NCI-H2081 treated with DMSO at 0.1 percent for 48 hours (cell line): Measurements from ENCODE around the gene MRPS21.

Experiments used
- DNase-seq: peaks from one replicate; lab custom pipeline; 2025; lab: John Stamatoyannopoulos, UW

MRPS21 gene

GRCh38 chr1:150293433-150294253 lies at the start of gene MRPS21:
MRPS21 (plus strand) TSS chr1:150293861; CDS start chr1:150294367, 506 bp downstream.
- peak; percentile 64 for DNase-seq

GRCh38 chr1:150249936-150250335 lies 43.7 kb upstream of the MRPS21 start:
- DNase-seq: no peak

GRCh38 chr1:150256198-150256553 lies 37.5 kb upstream of the MRPS21 start:
- DNase-seq: no peak

- DNase-seq: no peak
Observed at GRCh38 chr1:150256554-150257341, 36.9 kb upstream of the MRPS21 start.

- no peak for DNase-seq
Observed at GRCh38 chr1:150257624-150258585, 35.8 kb upstream of the MRPS21 start, which contains the start of gene CA14. CA14 (plus strand) TSS chr1:150257774; CDS start chr1:150258129, 355 bp downstream.

- no peak for DNase-seq
Observed at GRCh38 chr1:150259217-150259616, 34.4 kb upstream of the MRPS21 start.

DNA sequence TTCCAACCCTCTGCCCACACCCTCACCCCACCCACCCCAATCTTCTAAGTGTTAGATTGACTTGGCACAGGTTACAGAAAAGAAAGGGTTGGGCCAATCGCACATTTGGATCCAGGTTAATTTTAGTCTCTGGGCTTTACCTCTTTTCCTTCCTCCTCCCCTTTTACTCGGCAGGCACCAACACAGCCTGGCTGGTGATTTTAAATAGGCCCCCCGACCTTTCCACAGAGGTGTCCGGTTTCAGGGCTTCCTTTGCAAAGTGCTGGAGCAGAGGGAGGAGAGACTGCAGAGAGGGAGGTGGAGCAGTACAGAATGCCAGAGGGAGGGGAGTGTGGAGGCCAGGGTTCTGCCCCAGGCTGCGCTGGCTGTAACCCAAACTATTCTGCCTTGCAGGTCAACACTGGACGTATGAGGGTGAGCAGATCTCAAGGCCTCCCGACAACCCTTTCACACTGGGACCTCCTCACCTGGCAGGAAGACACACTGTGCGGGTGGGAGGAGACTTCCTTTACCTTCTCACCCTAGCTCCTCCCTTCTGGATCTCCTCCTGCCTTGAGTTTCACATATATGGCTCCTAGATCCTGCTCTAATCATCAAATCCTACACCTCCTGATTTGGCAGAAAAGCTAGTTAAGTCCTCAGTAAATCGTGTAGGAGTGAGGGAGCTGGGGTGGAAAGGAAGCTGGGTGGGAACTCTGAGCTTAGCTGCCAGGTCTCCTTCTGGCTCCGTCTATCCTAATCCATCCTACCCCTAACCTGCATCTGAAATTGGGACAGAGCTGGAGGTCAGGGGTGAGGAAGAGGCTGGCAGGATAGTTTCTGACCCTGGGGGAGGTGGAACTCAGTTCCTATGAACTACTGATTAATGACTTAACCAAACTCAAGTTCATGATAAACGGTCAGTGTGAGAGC lies 33.6 kb upstream of the MRPS21 start:
- DNase-seq: peak; percentile 29

- DNase-seq: no peak
Observed at GRCh38 chr1:150261367-150261766, 32.3 kb upstream of the MRPS21 start.

DNA sequence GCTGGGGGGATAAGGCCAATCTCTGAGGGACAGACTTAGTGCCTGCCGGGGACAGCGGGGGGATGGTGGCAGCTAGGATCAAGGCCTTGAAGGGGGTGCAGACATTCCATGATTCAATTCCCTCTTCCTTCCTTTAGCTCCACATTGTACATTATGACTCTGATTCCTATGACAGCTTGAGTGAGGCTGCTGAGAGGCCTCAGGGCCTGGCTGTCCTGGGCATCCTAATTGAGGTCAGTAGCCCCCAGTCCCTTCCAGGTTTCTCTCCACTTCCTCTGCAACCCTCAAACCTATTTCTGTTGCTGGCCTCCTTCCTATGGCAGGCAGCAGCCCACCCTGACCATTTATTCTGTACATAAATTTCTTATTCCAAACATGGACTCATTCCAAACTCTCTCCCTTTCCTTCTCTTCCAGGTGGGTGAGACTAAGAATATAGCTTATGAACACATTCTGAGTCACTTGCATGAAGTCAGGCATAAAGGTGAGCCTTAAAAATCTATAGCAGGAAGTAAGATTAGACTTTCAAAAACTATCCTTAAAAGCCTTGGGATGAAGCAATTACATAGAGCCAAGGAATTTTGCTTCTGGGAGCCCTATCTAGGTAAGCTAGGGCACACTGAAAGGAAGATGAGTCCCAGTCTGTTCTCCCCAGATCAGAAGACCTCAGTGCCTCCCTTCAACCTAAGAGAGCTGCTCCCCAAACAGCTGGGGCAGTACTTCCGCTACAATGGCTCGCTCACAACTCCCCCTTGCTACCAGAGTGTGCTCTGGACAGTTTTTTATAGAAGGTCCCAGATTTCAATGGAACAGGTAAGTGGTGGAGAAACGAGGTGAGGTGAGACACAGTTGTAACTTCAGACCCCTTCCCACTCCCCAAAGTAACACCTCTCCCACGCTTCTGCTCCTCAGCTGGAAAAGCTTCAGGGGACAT lies 31.0 kb upstream of the MRPS21 start:
- DNase-seq: no peak

DNA sequence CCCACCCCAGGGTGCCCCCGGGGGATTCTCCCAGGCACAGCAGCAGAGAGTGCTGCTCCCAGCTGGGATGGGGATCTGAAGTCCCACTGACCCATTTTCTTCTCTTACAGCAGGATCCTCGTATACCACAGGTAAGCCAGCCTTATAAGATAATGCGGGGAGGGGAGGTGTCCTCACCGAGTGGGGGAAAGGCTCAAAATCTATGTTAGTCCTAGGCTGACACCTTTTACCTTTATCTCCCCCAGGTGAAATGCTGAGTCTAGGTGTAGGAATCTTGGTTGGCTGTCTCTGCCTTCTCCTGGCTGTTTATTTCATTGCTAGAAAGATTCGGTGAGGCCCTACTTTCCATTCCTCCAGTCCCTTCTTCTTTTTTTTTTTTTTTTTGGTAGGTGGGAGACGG lies 30.1 kb upstream of the MRPS21 start:
- no peak for DNase-seq

GRCh38 chr1:150267896-150268295 lies 25.8 kb upstream of the MRPS21 start:
- DNase-seq: no peak

DNA sequence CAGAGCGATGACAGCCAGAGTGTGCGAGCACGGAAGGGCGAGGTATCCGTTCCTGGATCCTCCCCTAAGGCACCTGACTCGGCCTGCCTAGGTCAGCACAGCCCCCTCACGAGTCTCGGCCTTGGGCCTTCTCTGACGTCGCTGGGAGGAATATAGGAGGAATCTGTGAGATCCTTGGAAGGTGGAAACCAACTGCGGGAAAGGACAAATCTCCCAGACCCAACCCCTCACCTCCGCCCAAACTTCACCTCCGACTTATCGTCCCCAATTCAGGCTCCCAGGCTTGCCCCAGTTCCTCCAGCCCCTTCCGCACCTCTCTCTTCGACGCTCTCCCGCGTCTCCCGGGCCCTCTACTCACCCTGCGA lies 25.3 kb upstream of the MRPS21 start:
- DNase-seq: no peak

DNA sequence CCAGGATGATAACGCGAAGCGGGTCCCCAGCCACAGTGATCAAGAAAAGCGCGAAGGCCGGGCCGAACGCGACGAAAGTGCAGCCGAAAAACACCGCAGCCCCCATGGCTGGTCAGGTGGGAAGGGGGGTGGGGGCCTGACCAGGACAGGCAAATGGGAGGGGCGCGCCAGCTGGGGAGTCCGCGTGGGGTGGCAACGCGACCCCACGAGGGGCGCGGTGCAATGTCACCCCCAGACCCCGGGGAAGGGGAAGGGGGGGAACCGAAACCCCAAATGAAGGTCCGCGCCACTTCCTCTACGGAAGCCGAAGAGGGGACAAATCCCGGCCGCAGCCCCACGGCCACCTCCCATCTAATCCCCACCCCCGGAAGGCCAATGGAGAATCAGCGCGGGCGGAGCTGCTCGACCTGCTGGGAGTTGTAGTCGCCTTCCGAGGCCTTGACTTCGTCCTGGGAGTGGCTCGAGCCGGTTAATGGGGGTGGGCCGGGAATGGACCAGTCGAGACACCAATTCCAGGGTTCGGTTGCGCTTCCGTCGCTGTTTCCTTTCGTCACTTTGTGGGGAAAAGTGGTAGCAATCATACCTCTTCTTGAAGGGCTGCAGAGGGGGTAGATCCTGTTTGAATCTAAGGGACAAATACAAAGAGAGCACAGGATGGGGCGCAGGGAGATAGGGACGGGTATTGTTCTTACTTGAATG lies 24.8 kb upstream of the MRPS21 start, which contains the start of gene APH1A:
Gene APH1A, minus strand, starts transcription at position 312 of the 699 bp plus-strand sequence. Its CDS starts 206 bp downstream, at position 106.
- DNase-seq: peak; percentile 93

DNA sequence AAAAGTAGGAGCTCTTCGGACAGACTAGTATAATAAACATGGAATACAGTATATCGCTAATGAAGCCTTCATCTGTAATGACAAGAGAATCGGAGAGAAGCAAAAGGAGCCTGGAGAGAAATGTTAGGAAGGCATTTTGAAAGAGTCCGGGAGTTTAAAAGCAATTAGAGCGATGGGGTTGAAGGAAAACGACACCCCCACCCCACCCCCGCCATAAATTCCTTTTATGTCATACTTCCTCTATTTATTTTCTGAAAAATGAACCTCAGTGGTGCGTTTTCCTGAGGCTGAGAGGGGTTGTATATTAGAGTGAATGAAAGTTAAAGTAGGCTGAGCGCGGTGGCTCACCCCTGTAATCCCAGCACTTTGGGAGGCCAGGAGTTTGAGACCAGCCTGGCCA lies 24.2 kb upstream of the MRPS21 start:
- no peak for DNase-seq

GRCh38 chr1:150271291-150271959 lies 22.2 kb upstream of the MRPS21 start:
- DNase-seq: no peak

DNA sequence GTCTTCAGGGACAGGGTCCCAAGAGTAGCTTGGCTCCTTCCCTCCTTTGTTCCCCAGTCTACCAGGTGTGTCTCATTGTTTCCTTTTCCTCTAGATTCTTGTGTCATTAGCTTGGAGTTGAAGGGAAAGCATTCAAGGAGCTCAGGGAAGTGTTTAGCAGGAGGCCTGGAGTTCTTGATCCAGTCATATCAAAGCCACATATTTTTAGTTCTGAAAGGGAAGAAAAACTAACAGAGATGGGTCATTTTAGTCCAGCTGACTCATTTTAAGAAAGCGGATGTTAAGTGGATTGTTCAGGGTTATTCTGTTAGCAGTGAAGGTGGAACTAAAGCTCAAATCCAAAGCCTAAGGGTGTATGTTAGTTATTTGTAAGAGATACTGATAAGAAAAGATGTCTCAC lies 20.4 kb upstream of the MRPS21 start:
- DNase-seq: no peak

GRCh38 chr1:150280138-150280707 lies 13.4 kb upstream of the MRPS21 start:
- DNase-seq: no peak

- DNase-seq: peak; percentile 48
Observed at GRCh38 chr1:150281221-150281757, 12.4 kb upstream of the MRPS21 start.
